GM18861 (cell line): ENCODE results near the gene PKP1.

Source experiments
- ATAC-seq: cut with Tn5 transposase; IDR thresholded peaks from one replicate; pipeline ENCODE4 v1.9.1; 2021; ENCODE audit not compliant: unreplicated experiment

The PKP1 gene

DNA sequence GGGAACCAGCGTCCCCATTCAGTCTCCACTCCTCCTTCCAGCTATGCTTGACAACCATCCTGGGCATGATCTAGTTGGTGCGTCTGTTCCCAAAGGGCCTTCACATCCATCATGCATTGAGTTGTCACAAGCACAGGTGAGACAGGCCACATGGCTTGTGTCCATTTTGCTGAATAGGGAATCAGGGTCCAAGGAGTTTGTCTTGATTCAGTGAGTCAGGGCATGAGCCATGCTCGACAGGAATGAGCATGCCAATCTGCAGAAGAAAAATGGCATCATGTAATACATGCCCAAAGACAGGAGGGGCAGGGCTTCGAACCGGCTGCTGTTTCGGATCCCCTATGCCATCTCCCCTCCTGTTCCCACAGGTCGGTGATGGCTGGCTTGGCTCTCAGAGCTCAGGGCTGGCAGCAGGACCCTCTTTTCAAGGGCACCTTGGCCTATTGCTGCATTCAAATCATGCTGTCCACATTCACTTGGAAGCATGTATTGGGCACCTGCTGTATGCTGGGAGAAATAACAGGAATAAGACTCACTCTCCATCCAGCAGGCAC, 44.5 kb downstream of the PKP1 start:
- no peak for ATAC-seq

DNA sequence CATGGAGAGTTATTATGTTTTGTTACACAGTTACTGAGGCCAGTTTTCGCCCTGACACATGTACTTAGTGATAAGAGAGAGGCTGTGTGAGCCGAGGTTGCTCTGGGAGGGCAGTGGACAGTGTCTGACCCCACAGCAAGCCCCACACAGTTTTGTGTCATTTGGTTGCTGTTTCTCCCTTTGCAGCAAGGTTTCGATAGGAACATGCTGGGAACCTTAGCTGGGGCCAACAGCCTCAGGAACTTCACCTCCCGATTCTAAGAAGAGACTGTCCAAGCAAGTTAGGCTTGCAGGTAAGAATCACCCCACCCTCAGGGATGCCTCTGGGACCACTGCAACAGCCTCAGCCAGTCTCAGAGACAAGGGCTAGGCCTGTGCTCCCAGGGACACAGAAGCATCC, 45.3 kb downstream of the PKP1 start:
- no peak for ATAC-seq

DNA sequence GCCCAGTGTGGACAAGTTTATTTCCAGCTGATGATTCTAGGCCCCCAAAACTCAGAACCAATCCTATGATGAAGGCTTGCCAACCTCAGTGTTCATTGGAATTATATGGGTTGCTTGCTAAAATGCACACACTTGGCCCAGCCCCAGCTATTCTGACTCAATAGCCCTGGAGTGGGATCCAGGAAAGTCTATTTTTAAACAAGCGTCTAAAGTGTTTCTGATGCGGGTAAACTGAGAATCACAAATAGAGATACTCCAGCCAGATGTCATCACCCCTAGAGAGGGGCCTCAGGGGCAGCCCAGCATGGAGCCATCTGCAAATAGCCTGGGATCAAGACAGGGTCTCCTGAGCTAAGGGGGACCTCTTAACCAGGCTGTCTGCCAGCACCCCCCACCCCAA, 46.0 kb downstream of the PKP1 start:
- ATAC-seq = no peak

DNA sequence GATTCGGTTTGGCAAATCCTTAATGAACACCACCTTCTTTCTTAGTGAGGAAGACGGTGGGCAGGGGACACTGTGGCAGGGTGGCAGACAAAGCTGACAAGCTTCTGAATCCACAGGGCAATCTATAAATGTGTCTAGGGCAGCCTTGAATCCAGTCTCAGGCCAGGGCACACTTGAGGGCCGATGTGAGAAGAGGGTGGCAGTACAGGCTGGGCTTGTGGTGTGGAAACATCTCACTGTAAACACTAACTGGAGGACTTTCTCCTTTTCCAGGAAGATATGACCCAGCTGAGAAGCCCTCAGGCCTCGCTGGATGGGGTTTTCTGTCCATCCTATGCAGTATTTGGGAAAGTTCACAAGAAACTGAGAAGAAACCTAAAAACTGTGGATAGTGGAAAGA, 46.5 kb downstream of the PKP1 start:
- no peak for ATAC-seq

DNA sequence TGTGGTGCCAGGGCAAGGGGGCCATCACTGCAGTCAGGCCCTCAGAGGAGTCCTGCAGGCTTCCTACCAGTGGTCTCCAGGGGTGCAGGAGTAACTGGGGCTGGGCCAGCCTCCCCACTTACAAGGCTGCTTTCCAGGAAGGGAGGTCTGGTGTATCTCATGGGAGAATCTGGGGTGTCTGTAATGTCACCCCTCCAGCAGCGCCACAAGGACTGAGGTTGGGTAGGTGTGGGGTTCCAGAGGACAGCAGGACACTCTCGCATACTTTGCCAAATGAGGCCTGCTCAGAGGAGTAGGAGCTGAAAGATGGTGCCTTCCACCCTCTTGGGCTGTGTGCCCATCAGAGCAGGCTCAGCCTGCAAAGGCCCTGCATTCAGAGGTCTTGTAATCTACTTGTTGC, 47.2 kb downstream of the PKP1 start:
- ATAC-seq = no peak

DNA sequence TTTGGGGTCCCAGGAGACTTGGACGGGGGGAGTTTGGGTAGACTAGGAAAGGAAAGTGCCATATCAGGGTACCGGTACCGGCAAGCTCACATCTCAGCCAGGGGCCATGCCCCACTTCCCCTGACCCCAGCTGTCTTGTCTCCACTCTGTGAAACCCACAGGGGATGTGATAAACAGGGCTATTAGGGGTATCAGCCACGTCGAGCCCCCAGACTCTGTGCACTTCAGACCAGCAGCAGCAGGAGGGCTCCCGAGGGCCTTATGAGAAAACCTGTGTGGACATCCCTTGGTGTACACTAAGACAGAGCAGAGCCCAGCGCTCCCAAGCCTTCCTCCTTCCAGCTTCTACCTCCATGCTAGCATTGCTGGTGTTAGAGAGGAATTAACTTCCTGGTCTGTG, 47.9 kb downstream of the PKP1 start:
- ATAC-seq = no peak

DNA sequence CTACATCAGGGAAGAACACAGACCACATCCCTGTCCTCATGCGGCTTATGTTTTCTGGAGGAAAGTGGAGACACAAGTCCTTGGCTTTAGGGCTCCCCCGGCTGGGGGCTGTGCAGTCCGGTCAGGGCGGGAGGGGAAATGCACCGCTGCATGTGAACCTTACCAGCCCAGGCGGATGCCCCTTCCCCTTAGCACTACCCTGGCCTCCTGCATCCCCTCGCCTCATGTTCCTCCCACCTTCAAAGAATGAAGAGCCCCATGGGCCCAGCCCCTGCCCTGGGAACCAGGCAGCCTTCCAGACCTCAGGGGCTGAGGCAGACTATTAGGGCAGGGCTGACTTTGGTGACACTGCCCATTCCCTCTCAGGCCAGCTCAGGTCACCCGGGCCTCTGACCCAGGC, 48.7 kb downstream of the PKP1 start:
- no peak for ATAC-seq

DNA sequence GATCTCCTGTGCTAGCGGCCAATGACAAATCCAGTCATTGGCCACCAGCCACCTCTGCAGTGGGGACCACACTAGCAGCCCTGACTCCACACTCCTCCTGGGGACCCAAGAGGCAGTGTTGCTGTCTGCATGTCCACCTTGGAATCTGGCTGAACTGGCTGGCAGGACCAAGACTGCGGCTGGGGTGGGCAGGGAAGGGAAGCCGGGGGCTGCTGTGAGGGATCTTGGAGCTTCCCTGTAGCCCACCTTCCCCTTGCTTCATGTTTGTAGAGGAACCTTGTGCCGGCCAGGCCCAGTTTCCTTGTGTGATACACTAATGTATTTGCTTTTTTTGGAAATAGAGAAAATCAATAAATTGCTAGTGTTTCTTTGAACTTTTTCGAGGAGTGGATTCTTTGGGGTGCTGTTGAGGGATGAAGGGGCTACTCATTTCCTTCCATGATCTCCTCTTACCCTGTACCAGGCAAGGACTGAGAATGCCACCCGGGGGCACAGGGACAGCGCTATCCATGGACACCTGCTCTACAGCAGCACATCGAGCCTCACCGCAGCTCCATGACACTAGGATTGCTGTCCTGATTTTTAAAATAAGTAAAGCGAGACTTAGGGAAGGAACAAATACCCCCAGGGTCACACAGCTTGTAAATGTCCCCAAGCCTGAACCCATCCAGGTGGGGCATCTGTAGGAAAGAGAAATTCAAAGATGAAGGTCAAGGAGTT, 49.5 kb downstream of the PKP1 start:
- ATAC-seq = no peak

DNA sequence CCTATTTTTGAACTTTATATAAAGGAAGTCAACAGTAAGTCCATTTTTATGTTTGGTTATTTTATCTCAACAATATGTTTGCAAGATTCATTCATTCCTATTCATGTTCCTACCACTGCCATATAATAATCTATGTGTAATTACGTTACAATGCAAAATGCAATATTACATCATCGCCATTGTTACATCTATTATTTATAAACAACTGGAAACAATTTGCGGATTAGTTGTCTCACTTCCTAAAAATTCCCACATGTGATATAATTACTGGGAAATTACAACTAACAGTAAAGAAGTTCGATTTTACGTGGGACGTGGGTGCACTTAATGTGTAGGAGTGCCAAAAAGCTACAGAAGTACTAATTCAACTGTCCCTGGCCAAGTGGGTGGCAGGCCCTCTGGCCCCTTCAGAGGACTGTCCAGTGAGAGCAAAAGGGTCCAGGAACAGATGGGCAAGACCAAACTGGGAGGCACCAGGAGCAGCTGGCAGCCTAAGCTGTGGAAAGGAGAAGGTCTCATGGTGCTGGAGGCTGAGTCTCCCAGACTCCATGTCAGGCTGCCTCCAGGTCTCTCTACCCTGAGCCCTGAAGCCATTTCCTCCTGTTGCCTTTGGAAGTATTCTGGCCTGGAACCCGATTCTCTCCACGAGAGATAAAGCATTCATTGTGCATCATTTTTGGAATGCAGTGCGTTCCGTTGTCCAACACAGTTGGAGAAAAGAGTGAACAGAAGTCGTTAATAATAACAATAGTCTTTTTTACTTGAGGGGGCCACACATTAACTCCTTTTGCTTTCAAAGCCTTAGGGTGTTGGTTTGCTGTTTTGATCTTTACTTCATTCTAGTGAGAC, 51.2 kb downstream of the PKP1 start:
- no peak for ATAC-seq

DNA sequence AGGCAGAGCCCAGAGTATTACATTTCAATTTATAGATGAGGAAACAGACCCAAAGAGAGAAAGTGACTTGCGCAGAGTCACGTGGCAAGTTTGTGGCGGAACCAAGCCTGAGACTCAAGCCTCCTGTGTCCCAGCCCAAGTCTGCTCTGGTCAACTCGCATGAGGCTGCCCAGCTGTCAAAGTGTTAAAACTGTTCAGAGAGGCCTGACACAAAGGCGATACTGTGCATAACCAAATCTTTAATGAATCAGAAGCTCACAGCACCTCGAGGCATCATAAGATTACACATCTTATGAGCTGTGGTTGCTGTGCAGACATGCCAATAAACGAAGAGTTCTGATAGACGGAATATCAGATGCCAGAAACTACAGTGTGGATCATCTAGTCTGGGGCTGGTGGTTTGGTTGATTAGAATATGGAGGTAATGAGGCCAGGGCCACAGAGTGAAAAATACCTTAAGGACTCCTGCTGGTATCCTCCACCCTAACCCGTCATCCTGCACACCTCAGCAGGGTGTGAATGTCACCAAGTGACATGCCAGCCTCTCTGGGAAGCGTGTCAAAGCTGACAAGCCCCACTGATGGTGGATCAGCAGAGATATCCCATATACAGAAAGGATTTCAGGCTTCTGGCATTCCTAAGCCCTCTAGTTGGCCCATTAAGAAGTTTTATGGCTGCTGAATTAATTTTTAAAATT, 52.0 kb downstream of the PKP1 start:
- no peak for ATAC-seq

DNA sequence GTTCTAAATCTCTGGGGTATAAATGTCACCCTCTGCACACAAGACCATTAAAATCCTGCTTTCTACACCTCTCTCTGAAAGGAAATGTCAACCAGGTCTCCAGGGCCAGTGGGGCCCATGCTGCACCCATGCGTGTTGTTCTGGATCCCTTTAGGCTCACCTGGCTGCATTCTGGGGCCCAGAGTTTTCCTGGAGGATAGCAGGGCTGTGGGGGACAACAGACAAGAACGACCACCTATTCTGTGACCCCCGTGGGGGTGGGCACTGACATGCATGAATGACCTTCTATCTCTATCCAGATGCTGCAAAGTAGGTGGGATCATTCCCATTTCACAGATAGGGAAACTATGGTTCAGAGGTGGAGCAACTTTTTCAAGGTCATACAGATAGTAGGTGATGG, 52.6 kb downstream of the PKP1 start:
- ATAC-seq = no peak

DNA sequence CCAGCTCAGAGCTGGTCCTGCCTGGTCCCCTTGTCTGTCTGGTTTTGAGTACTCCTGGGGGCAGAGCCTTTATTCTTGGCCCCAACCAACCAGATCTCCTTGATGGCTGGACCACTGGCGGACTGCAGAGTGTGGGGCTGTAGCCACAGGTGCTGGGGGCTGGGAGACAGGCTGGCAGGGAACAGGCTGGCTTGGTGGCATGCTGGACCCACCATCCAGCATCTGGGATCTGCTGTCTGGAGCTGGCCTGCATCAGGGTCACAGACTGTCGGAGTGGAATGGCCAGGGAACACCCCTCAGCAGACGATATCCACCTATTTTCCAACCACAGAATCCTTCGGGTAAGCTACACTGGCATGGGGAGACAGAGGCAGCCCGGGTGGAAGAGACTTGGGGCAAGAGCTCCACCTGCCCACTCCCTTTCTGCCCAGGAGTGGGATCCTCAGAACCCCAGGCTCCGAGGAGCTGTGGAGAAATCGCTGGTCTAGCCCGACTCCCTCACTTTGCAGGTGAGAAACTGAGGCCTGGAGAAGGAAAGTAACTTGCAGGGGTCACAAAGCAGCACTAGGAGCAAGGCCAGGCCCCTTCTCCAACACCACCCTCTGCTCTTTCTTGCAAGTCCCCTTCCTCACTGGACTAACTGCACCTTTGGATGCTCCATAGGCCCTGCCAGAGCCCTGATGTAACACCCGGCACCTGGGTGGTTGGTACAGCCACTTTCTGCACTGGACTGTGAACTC, 53.6 kb downstream of the PKP1 start:
- ATAC-seq = no peak

DNA sequence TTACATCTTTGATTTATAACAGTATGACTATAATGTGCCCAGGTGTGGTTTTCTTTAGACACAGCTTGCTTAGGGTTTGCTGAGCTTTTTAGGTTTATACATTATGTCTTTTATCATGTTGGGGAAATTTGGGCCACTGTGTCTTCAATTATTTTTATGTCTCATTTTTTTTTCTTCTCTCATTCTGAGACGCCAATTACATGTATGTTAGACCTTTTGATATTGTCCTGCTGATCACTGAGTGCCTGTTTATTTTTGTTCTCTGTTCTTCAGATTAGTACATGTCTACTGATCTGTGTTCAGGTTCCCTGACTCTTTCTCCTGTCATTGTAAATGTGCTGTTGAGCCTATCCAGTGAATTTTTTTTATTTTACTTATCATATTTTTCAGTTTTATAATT, 58.1 kb downstream of the PKP1 start:
- no peak for ATAC-seq

DNA sequence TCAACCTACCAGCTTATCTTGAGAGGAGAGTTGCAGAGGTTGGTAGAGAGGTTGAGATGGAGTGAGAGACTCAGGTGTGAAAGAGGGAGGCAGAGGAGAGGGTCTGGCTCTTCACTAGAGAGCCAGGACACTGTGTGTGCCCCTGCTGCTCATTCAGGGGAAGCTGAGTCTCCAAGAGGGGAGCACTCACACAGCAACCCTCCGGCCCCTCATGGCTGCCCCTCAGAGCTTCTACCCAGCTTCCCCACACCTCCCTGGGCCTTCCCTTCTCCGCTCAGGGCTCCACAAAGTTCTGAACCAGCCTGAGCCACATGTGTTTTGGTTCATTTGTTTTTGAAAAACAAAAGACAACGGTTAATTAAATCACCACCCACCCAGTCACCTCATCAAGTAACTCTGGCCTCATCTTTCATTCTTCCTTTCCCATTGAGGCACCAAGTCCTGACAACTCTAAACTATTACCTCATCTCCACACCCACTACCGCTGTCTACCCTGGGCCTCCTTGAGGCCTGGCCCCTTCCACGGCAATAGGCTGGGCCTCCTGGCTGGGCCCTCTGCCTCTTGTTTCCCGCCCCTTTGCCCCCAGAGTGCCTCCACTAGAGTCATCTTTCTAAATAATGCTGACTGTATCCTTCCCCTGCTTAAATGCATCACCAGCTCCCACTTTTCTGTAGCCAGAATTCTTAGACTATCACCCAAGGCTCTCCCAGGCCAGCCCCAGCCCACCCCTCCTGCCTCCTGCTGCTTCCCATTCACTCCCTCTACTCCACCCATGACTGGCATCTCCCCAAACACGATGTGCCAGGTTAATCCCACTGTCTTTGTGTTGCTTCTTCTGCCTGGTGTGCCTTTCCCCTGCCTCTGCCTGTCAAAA, 61.1 kb downstream of the PKP1 start:
- no peak for ATAC-seq

DNA sequence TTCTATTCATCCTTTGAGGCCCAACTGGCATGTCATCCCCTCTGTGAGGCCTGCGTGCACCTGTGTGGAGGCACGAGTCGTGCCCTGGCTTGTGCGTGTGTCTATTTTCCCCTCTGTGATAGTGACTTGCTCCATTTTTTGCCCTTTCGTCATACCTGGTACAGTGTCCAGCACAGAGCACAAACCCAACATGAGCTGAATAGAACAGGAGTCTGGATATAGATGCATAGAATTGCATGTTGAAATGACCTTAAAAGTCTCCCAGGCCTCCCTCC, 61.7 kb downstream of the PKP1 start:
- ATAC-seq = no peak

DNA sequence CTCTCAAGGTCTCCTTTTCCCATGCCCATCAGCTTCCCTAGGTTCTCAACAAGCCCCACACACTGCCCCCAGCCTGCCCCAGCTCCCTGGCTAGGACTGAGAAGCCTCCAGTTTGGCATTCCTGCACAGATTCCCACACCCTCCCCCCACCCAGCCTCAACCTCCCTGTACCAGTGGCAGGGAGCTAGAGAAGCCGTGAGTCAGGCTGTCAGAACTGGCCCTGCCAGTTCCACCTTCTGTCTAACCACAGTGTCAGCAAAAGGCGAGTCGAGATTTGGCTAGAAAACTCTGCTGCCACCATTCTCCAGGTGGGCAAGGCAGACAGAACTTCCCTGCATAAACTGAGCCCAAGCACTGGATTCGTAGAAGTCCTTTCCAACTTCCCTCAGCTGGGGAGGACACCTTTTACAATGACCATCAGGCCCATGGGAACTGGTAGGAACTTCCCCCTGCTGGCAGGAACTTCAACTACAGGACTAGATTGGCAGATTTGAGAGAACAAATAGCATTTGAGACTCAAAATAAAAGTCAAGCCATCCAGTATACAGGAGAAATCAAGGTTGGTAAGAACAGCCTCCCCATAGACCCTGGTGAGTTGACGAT, 63.1 kb downstream of the PKP1 start:
- no peak for ATAC-seq

DNA sequence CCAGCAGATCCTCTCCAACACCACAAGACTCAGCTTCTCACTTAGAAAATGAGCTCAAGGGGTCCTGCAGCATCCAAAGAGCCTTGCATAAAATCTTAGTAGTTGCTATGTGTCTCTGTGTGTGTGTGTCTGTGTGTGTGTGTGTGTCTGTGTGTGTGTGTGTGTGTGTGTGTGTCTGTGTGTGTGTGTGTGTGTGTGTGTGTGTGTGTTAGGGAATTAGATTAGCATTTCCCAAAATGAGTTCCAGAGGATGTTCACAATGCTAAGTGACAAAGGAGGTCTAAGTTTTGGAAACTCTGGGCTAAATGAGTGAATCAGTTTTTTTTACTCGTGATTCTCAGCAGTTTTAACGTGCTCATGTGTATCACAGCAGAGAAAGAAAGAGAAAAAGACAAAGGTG, 63.7 kb downstream of the PKP1 start:
- ATAC-seq = no peak

DNA sequence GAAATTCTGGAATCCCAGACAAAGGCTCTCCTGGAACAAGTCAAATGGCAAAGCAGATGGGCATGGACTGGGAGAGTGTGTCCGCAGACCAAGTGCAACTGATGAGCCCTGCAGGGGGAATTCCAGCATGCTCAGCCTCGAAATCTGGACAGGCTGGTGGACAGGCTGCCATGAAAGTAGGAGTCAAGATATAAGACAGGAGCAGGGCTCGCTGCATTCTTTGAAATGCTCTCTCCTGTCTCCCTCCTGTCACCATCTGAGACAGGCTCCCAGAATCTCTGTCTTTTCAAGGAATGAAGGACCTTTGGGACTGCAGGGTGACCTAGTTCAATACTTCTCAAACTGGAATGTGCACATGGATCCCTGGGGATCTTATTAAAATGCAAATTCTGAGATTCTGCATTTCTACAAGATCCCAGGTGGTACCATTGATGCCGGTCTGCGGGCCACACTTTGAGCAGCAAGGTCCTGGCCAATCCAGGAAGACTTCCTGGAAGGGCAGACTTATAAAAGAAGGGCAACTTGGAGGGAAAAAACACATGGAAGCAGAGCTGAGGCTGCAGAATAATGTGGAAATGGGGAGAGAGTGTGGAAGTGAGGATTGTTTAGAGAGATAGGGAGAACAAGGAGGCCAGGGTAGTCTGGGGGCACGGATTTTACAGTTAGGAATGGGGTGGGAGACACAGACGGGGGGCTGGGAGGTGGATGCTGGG, 64.3 kb downstream of the PKP1 start:
- no peak for ATAC-seq

DNA sequence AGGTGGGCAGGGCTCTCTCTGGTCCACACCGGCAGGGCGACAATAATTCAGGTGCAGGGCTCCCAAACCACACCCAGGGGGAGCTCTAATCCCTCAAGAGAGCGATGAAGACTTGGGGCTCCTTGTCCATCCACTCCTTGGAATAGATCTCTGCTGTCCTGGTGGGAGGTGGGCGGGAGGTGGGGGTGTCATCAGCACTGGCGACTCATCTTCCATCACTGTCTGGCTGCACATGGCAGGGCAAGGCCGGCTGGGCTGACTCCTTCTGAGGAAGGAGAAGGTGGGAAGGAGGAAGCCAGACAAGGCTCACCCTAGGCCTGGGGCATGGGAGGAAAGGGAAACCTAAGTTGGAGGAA, 64.9 kb downstream of the PKP1 start:
- no peak for ATAC-seq
